PC-9 (cell line): ENCODE results near the gene CADM1. TPM values are rescaled to one million over a fixed set of nuclear protein-coding genes. Genes with fewer than 3 reads are reported as not detected.

Experiments
- BruUV-seq: library from RNA; stranded (reverse); fragments of 400-500 nt; replicated peaks from 2 replicates; lab custom pipeline; 2021; lab: Mats Ljungman, UMichigan
- CTCF ChIA-PET: fragments of 300-600 bp; sonication (Branson Sonifier 250); formaldehyde crosslinking; loops from one replicate; lab custom pipeline; 2022; ENCODE audit warnings: antibody characterized with exemption; lab: Charles Lee
- POLR2A ChIA-PET: fragments of 300-600 bp; sonication (Branson Sonifier 250); formaldehyde crosslinking; loops from one replicate; lab custom pipeline; 2022; ENCODE audit warnings: antibody characterized with exemption; ENCODE audit not compliant: unreplicated experiment; lab: Charles Lee
- DNase-seq, 2 experiments: peaks; one replicate each; pipeline versions ENCODE4 v3.0.0 to v3.0.0-alpha.2; 2015 to 2022; ENCODE audit warnings: mixed read lengths in 1 of 2
- H2AFZ ChIP-seq: fragments of 200-600 bp; sonication (generic); 2 replicates; pipeline ENCODE4 v1.8.1; 2017; ENCODE audit warnings: antibody characterized with exemption
- H3F3A ChIP-seq: fragments of 200-600 bp; sonication (generic); 2 replicates; pipeline ENCODE4 v1.8.1; 2017; ENCODE audit warnings: antibody characterized with exemption, mild to moderate bottlenecking, low read depth; ENCODE audit not compliant: insufficient read depth
- H3K27ac ChIP-seq: fragments of 200-600 bp; sonication (generic); 2 replicates; pipeline ENCODE4 v1.6.1; 2016; ENCODE audit warnings: mixed run types
- H3K27me3 ChIP-seq: fragments of 200-600 bp; sonication (generic); 2 replicates; pipeline ENCODE4 v1.6.1; 2016; ENCODE audit warnings: low read depth, mixed run types; ENCODE audit not compliant: insufficient read depth
- H3K36me3 ChIP-seq: fragments of 200-600 bp; sonication (generic); 2 replicates; pipeline ENCODE4 v1.6.1; 2016; ENCODE audit warnings: low read depth, mixed run types
- H3K4me1 ChIP-seq: fragments of 200-600 bp; sonication (generic); replicated peaks from 2 replicates; pipeline ENCODE4 v1.6.1; 2016; ENCODE audit warnings: mixed run types; ENCODE audit not compliant: insufficient read depth
- H3K4me2 ChIP-seq: fragments of 200-600 bp; sonication (generic); 2 replicates; pipeline ENCODE4 v1.6.1; 2017; ENCODE audit warnings: mixed run types
- H3K4me3 ChIP-seq: fragments of 200-600 bp; sonication (generic); 2 replicates; pipeline ENCODE4 v1.6.1; 2016; ENCODE audit warnings: mixed run types
- H3K79me2 ChIP-seq: fragments of 200-600 bp; sonication (generic); 2 replicates; pipeline ENCODE4 v1.6.1; 2017; ENCODE audit warnings: low read depth, mixed run types
- H3K9me2 ChIP-seq: fragments of 200-600 bp; sonication (generic); 2 replicates; pipeline ENCODE4 v1.8.1; 2017; ENCODE audit warnings: mild to moderate bottlenecking; ENCODE audit not compliant: insufficient read depth
- H3K9me3 ChIP-seq: fragments of 200-600 bp; sonication (generic); 2 replicates; pipeline ENCODE4 v1.8.1; 2016; ENCODE audit warnings: low read depth; ENCODE audit not compliant: insufficient read depth
- H4K20me1 ChIP-seq: fragments of 200-600 bp; sonication (generic); 2 replicates; pipeline ENCODE4 v1.8.1; 2017; ENCODE audit not compliant: insufficient read depth
- CTCF ChIP-seq: fragments of 200-600 bp; sonication (generic); conservative IDR thresholded peaks from 2 replicates; pipeline ENCODE4 v1.6.1; 2017; ENCODE audit warnings: mixed run types, antibody characterized with exemption, mild to moderate bottlenecking, moderate library complexity
- EZH2 ChIP-seq: fragments of 200-600 bp; sonication (generic); IDR thresholded peaks from 2 replicates; pipeline ENCODE4 v1.8.0; 2017; ENCODE audit warnings: antibody characterized with exemption, low read depth
- intact Hi-C: fragments of 100-400 bp; cut with micrococcal nuclease; formaldehyde crosslinking; loops from one replicate; pipeline ENCODE4 v1.10.0; 2022; ENCODE audit not compliant: unreplicated experiment
- total RNA-seq: library from RNA; stranded (reverse); gene quantifications from 2 replicates; pipeline ENCODE4 v1.2.3, GENCODE V29; 2021

The CADM1 gene
- total RNA-seq, 1 experiment from 2014 or later = not detected

GRCh38 chr11:115496892-115497291 lies 7.3 kb downstream of the CADM1 start:
- no TSS peak for BruUV-seq
- Histone ChIP-seq H3K9me3 (no peaks in the 10 kb centered on the region), H3K4me3 (no peak overlapping the region), H3K4me2 (no peak overlapping the region), H3K36me3 (no peaks in the 10 kb centered on the region), H3F3A (no peaks in the 10 kb centered on the region), H4K20me1 (no peaks in the 10 kb centered on the region), H3K9me2 (no peaks in the 10 kb centered on the region), H3K27ac (no peak overlapping the region), H3K79me2 (no peaks in the 10 kb centered on the region), H3K4me1 (no peaks in the 10 kb centered on the region), H2AFZ (no peak overlapping the region), H3K27me3 (peaks cover 21% of the 10 kb centered on the region; the same call in 1 of the 2 replicates)
- intact Hi-C loops = no loop called here
- CTCF ChIA-PET = no interaction called here
- TF ChIP-seq EZH2 (no peak), CTCF (no peak)
- DNase-seq = no peak
- POLR2A ChIA-PET = no interaction called here

GRCh38 chr11:115493905-115494304 lies 10.3 kb downstream of the CADM1 start:
- TF ChIP-seq CTCF = no peak
- no peak for TF ChIP-seq EZH2
- no peak for DNase-seq
- Histone ChIP-seq H3K4me2 (no peak overlapping the region), H3K27ac (no peak overlapping the region), H3K9me2 (no peaks in the 10 kb centered on the region), H3K4me1 (no peaks in the 10 kb centered on the region), H3F3A (no peaks in the 10 kb centered on the region), H3K36me3 (no peaks in the 10 kb centered on the region), H3K27me3 (peaks cover 4% of the 10 kb centered on the region; the same call in 1 of the 2 replicates), H4K20me1 (no peaks in the 10 kb centered on the region), H2AFZ (no peak overlapping the region), H3K4me3 (no peak overlapping the region), H3K9me3 (no peaks in the 10 kb centered on the region), H3K79me2 (no peaks in the 10 kb centered on the region)
- ChIA-PET CTCF (no interaction called here), POLR2A (no interaction called here)
- intact Hi-C loops = no loop called here
- BruUV-seq = no TSS peak

- TF ChIP-seq CTCF (no peak), EZH2 (no peak)
- Histone ChIP-seq H3K27me3 (peaks cover 2% of the 10 kb centered on the region; the same call in 1 of the 2 replicates), H4K20me1 (no peaks in the 10 kb centered on the region), H3K4me2 (no peak overlapping the region), H2AFZ (no peak overlapping the region), H3K9me2 (no peaks in the 10 kb centered on the region), H3F3A (no peaks in the 10 kb centered on the region), H3K27ac (no peak overlapping the region), H3K4me1 (no peaks in the 10 kb centered on the region), H3K9me3 (no peaks in the 10 kb centered on the region), H3K4me3 (no peak overlapping the region), H3K36me3 (no peaks in the 10 kb centered on the region), H3K79me2 (no peaks in the 10 kb centered on the region)
- ChIA-PET CTCF (no interaction called here), POLR2A (no interaction called here)
- intact Hi-C loops = no loop called here
- no TSS peak for BruUV-seq
- DNase-seq = no peak
These were observed 10.7 kb downstream of the CADM1 start for GRCh38 chr11:115493488-115493887.
